GM19238 (cell line): Measurements from ENCODE around the gene EIF5A.

Experiments
- DNase-seq: peaks from one replicate; pipeline ENCODE4 v3.0.0; 2011; ENCODE audit warnings: low spot score; ENCODE audit not compliant: insufficient read length

The EIF5A gene

GRCh38 chr17:7354262-7354843 is 46.9 kb downstream of the EIF5A start:
- DNase-seq: no peak

- no peak for DNase-seq
These were observed 47.6 kb downstream of the EIF5A start, which contains the start of gene TMEM95 for GRCh38 chr17:7355053-7355452. TMEM95 (plus strand) TSS chr17:7355156; CDS start chr17:7355205, 49 bp downstream.

DNA sequence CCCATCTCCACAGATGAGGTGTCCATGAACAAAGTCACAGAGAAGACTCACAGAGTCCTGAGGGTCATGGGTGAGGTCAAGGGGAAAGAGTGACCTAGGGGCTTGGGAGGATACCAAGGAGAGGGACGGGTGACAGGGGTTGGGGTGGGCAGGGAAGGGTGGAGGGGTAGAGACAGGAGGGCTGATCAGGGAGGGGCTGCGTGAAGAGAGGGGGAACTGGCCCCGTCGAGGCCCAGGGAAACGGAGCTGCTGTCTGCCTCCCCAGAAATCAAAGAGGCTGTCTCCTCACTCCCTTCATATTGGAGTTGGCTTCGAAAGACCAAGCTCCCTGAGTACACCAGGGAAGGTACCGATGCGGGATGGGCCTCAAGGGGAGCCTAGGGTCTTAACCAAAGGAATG is 48.1 kb downstream of the EIF5A start:
- no peak for DNase-seq

DNA sequence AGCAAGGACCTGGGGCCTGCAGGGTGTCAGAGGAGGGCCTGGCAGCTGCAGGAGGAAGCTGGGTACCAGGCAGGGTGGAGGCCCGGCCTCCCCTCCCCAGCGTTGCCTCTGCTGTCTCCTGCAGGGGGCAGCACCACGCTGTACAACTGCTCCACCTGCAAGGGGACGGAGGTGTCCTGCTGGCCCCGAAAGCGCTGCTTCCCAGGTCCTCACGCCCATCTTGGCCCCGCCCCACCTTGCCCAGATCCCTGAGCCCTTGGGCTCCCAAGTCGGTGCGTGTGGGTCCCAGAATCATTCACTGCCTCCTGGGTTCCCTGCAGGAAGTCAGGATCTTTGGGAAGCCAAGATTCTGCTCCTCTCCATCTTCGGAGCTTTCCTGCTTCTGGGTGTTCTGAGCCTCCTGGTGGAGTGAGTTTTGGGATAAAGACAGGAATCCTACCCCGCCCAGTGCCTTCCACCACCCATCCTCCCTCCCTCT is 48.7 kb downstream of the EIF5A start:
- DNase-seq: peak; percentile 86

DNA sequence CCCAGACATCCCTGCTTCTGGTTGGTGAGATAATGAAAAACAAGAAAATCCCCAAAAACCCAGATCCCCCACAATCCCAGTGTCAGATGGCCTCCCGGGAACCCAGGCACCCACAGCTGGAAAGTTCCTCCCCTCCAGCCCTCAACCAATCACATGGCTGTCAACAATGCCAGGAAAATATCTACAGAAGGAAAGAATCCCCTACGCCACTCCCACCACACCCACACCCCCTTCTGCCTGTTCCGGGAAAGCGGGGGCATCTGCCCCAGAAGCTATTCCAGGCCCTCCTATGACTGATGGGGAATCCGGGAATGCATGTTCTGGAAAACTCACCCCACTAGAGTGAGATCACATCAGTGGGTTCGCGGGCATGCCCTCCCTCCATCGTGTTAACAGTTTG is 49.3 kb downstream of the EIF5A start:
- DNase-seq: no peak

GRCh38 chr17:7357381-7357780 is 50.0 kb downstream of the EIF5A start:
- DNase-seq: no peak

GRCh38 chr17:7361906-7362305 is 54.5 kb downstream of the EIF5A start:
- no peak for DNase-seq
